GM21390 (cell line): ENCODE data around the gene CALML5.

Experiments used
- ATAC-seq: cut with Tn5 transposase; IDR thresholded peaks from one replicate; pipeline ENCODE4 v1.9.1; 2021; ENCODE audit not compliant: unreplicated experiment

The CALML5 gene

DNA sequence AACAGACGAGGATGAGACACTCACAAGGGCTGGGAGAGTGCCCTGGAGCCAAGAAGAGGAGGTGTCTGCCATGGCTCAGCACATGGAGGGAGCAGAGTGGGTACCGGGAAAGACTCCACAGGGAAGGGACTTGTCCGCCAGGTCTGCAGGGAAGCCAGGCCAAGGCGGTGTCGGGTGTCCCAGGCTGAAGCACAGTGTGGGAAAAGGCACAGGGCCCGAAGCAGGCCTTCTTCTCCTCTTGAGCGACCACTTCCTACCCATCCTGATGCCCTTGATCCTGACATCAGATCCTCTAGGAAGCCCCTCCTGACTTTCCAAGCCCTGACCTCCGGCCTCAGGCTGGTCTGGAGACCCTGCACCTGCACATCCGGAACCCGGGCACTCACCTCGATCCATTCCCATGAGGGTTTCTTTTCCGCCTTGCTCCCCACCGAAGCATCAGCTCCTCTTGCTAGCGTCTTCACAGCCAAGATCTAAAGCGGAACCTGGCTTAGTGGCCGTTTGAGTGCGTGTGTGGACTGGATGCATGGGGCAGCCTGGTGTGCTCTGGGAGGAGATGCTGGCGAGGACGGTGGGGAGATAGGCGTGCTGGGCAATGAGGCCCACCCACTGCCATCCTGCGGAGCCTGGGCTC is 33.8 kb upstream of the CALML5 start:
- ATAC-seq = no peak

DNA sequence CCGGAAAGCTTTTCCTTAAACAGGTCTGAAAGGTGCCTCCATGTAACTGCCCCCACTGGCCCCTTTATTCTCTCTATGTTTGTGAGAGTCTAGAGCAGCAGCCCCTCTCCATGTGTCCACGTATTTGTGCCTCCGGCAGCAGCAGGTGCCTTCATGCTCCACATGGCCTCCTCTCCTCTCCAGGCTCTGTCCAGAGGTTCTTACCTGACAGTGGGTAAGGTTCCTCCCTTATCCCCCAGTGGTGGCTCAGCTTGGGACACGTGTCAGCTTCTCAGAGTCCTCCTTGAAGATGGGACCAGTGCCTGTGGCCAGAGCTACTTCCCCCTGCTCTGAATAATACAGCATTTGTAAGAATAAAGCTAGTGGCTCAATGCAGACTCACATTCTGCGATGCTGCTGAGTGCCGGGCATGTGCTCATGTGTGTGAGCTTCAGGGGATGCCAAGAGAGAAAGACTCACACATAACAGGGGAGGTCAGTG is 33.3 kb upstream of the CALML5 start:
- no peak for ATAC-seq

DNA sequence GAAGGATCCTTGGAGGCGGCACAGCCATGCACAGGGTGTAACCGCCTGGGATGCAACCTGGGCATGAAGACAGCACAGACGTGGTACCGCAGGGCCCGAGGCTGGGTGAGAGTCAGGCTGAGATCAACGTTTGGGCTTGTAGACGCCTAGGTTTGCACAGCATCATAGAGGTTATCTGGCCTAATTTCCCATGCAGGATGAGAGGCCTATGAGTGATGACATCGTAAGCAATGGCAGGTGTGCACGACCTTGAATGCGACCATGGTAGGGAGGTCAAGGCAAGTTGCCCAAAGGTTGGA is 32.9 kb upstream of the CALML5 start:
- ATAC-seq = no peak

DNA sequence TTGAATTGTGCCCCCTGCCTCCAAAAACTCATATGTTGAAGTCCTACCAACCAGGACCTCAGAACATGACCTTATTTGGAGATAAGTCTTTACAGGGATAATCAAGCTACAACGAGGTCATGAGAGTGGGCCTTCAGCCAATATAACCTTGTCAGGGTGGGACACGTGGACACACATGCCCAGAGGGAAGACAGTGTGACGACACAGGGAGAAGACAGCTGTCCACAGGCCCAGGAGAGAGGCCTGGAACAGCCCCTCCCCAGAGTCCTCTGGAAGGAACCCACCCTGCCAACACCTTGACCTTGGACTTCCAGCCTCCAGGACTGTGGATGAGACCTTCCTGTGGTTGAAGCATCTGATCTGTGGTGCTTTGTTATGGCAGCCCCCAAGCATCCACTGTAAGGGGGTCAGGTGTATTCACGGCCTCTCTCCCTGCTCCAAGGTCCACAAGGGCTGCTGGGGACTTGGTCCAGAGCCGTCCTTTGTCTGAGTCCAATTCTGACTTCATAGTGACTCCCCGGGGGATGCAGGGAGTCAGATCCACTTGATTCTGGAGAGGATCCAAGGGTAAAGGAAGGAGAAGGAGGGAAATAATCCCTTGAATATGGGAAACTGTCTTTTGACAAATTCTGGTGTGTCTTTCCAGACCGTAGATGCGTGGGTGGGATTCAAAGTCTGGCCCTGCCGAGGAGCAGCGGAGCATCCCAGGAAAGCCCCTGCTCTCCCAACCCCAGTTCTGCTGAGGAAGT is 32.4 kb upstream of the CALML5 start:
- ATAC-seq = no peak

DNA sequence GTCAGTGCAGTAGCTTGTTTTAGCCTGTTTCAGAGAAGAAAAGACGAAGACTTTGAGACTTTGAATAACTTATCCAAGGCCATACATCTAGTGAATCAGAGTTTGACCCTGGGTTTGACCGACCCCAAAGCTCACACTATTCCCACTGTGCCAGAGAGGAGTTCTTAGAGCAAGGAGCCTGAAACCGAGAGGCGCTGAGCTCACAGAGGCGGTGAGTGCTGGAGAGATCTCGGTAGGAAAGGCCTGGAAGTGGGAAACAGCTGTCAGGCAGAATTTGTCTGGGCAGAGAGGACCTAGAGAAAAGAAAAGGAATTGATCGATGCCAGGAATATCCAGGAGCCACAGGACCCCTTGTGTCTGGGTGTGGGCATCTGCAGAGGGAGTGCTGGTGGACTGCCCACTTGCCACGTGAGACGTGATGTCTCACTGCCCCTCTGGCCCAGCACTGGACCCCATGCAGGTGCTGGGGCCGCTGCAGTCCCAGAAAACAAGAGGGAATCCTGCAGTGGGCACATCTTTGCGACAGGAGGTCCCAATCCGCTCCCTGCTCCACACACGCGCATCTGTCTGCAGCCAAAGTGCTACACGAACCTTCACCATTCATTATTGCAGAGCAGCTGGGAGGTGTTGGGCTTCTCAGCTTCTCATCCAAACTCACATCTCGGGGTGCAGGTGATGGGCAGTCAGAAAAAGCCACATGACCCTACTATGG is 31.6 kb upstream of the CALML5 start:
- no peak for ATAC-seq

DNA sequence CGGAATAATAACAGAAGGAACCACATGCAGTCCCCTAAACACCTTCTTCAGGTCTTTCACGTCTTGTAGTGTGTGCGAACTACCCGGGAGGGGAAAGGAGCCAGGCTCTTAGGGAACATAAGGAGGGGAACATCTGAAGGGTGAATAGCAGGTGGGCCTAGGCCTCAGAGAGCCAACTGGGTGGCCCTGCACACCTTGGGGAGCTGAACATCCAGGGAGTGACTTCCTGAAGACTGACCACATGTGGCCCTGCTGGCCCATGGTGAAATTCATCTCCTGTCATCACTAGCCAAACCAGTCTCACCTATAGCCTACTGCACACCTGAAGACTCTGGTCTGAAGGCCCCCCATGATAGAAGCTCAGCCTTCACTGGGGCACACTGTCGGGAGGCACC is 31.0 kb upstream of the CALML5 start:
- no peak for ATAC-seq

DNA sequence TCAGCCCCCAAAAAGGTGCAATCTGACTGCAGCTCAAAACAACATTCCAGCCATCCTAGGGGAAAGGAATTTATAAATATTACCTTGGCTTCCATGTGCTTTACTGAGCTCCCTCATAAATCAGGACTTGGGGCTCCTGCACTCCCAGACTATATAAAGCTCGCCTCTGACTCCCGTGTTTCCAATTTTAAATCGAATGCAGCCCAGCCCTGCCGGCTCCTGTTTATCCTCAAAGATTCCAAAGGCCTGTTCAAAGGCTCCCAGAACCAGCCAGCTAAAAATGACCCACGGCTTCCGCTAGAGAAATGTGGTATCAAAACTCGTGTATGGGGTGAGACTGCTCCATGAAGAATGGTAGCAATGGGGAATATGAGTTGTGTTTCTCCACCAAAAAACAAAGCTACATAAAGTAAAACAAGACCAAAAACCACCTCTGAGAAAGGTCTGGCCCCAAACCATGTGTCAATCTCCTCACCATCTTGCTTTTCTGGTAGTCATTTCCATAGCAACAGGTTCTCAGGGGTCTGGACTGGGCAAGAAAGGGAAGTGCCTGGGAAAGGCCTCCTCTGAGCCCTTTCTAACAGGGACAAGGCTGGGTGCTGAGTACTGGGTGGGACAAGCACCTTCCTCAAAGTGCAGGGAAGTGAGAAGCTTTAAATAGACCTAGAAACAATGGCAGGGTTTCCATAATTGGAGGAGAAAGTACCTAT is 30.5 kb upstream of the CALML5 start:
- ATAC-seq = no peak

DNA sequence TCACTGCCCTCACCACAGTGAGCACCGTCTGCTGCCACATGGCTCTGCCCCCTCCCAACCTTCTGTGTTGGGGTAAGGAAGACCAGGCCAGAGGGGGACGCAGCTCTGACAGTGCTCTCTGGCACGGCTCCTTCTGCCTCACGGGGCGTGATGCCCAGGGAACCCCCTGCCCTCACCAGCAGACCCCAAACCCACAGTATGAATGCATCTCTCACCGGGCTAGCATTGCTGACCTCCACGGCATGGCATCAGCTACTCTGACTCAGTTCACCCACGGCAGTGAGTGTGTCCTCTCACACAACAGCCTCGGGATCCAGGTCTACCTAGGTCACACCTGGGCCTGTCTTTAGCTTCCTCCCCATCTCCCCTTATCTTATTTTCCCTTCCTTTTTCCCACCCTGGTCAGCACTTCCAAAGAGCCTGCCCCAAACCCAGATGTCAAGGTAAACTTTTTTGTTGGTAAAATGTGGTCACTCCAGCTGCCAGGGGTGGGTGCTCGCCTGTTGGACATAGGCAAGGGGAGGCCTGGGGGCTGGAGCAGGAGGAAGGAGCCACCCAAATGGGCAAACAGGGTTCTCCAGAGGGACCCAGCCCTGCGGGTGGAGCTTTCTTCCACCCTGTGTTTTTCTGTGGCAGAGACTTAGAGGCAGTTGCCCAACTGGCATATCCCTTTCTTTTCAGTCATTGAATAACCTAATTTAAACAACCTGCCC is 29.8 kb upstream of the CALML5 start:
- ATAC-seq = no peak

DNA sequence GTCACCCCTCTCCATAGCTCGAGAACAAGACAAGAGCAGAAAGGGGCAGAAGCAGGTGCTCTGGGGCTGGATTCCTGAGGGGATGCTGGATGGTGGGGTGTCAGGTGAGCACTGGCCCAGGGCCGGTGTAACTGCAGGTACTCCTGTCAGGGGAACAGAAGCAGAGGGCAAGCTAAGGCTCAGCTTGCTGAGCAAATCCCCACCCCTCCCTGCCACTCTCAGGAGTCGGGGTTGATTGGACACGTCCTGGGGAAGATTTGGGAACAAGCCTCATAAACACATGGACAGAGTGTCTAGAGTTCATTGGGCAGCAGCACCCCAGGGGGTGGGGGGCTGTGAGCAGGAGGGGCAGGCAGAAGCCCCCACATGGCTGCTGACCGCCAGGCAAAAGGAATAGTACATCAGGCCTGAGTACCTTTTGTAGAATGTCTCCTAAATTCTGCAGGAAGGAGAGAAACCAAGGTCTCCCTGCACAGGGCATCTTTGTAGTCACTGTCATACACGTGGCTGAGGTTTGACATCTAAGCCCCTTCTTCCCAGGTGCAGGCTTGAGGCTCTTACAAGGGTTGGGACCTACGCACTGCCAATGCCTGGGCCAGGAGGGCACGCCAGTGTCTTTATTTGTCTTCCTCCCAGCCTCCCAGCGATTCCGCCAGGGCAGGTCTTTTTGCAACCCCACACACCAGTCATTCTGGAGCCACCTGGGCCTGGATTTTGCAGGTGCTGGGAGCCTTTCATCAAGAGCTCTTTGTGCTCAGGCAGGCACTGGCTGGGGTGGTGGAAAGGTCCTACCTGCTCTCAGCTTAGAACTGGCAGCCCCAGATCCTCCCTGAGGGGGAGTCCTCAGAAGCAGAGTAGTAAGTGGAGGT is 28.2 kb upstream of the CALML5 start:
- no peak for ATAC-seq

DNA sequence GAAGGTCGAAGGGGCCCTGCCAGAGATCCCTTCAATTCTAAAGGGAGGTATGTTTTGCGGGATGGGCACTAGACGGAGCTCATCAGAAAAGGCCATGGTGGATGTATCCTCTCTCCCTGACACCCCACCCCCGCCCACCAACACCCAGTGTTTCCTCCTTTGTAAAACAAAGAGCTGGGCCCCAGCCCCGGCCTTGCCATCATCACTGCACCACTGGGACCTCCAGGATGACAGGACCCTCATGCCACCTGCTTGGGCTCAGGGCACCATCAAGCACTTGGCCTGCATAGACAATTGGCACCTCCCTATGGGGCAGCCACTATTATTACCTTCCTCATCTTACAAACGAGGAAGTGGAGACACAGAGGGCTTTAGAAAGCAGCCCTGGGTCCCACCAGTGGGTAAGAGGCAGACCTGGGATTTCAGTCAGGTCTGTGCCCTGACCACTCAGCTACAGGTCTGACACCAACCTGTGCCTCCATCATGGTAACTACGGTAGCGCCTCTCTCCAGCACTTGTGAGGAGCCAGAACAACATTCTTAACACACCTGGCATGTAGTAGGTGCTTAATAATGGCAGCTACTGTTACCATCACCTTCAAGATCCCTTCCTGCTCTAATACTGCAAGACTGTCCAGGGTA is 27.4 kb upstream of the CALML5 start:
- no peak for ATAC-seq

DNA sequence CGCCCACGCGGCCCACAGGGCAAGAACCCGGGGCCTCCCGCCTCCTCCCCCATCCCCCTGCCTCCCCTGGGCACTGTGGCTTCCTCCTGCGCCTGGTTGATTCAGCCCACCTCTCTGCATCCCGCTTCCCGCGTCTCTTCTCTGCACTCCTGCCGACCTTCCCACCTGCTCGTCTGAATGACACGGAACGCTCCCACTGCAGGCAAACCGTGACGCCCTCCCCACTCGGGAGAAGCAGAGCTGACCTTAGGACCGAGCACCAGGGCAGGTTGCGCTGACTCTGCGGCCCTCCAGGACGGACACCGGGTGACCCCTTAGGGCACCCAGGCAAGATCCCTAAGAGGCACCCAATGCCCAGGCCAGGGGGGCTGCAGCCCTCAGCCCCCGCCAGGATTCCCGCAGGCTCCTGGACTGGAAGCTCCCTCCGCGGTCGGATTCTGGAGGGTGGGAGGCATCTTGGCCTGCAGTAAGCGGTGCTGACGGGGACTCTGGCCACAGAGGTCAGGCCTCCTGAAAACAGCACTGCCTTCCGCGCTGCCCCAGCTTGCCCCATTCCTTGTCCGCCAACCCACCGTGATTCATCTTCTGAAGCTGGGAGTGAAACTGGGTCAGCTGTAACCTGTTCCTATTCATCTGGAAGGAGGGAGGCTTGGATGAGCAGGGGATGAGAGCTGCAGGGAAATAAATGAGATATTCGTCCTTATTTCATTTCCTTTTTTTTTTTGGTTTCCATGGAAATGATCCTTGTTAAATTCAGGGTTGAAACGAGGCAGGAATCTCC is 26.4 kb upstream of the CALML5 start:
- no peak for ATAC-seq

DNA sequence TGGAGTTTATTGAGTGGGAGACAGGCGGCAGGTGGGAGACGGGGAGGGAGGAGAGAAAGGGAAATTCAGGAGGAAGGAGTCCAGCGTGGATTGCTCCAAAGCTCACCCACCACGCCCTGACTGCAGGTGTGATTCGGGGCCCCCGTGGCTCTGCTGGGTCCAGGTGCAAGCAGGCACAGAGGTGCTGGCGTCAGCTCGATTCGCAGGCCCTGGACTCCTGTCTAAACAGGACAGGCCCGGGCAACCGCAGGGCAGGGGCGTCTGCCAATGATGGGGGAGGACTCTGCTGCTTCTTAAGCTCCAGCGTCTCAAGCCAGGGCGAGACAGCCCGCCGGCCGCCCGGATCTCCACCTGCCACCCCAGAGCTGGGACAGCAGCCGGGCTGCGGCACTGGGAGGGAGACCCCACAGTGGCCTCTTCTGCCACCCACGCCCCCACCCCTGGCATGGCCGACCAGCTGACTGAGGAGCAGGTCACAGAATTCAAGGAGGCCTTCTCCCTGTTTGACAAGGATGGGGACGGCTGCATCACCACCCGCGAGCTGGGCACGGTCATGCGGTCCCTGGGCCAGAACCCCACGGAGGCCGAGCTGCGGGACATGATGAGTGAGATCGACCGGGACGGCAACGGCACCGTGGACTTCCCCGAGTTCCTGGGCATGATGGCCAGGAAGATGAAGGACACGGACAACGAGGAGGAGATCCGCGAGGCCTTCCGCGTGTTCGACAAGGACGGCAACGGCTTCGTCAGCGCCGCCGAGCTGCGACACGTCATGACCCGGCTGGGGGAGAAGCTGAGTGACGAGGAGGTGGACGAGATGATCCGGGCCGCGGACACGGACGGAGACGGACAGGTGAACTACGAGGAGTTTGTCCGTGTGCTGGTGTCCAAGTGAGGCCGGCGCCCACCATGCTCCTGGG is 25.5 kb upstream of the CALML5 start, which contains the start of gene CALML3:
Gene CALML3, plus strand, starts transcription at position 321 of the 920 bp plus-strand sequence. Its CDS starts 125 bp downstream, at position 446.
- ATAC-seq = no peak

DNA sequence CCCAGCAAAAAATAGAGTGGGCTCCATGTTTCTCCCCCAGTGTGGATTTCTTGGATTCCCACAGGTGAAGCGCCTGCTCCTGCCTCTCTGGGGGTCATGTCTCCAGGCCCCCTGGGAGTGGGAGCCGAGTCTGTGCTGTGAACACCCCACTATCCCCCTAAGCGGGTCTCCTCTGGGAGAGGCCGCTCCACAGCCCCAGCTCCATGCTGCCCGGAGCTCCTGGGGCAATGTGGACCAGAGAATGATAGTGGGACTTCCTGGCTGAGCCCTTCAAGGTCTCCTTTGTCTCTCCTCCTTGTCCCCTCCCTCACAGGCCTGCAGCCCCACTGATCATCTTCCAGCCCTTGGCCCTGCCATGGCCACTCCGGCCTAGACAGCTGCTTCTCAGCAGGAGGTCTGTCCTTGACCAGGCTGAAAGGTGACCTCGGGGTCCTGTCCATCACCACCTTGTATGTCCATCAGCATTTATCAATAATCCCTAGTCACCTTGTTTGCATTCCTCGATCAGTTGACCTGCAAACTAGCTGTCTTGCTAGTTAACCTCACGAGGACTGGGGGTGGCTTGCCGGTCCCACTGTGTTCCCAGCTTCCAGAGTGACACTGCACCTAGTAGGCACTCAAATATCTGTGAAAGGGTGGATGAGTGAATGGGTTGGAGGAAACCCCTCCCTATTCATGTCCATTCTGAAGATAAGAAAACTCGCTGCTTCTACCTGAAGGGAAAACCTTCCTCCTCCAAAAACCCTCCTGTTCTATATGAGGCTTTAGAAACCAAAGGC is 24.6 kb upstream of the CALML5 start:
- ATAC-seq = no peak

DNA sequence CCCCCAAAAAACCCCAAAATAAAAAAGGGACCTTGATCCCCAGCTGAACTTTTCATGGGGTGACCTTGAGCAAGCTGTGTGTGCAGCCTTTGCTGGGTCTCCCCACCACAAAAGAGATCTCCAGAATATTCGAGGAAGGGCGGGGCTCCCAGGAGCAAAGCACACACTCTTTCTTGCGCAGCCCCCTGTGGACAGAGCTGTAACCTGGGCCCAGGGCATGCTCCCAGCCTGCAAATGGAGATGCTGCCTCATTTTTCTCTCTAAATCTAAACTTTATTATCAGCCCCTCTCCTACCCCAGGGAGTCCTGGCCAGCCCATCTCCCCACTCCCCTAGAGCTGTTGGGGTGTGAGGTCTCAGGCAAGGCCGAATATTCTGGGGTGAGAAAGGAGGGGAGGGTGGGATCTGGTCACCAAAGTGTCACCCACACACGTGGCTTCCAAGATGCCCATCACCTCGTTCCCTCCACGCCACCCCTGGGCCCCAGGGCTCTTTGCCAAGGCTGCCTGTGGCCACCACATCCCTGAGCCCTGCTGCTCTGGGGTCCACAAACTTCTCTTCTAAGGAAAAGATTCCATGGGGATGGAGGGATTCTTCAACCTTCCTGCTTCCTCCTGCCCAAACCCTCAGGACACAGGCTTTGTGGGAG is 23.7 kb upstream of the CALML5 start:
- no peak for ATAC-seq

DNA sequence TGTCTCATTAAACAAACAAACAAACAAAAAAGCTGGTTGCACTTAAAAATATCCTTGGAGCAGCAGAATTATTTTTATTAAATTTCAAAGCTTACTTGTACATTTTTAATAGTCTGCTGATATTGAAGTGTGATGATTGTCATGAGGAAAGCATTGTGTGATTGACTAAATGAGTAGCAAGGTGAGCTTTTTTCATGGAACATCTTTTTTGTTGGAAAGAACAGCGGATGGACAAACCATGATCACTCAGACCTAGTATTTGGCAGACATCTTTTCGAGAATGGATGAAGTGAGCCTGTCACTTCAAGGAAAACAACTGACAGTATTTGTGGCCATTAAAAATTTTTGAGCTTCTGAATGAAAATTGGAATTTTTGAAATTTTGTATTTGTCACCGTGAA is 19.7 kb upstream of the CALML5 start:
- no peak for ATAC-seq

DNA sequence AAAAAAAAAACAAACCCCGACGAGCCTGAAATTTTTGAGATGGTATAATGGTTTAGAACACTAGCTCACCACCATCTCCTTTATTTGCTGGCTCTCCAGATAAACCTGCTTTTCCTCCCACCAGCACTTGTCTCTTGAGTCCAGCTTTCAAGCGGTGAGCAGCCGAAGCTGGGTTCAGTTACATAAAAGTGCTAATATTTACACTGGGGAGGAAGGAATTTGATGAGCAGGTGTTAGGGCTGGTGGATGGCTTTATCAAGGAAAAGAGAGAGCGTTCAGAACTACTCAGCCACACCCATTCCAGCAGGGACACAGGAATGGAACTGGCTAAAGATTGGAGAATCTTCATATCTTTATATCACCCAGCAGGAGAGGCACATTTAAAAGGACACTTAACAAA is 18.8 kb upstream of the CALML5 start:
- ATAC-seq = no peak
